Fibroblast of lung (primary cell): ENCODE data around the gene EDEM1. TPM values are rescaled to one million over a fixed set of nuclear protein-coding genes. Genes with fewer than 3 reads are reported as not detected.

Experiments used
- DNase-seq, 2 donors: peaks; one replicate each; pipeline versions ENCODE4 v3.0.0 to v3.0.0-alpha.2; 2010; ENCODE audit warnings: low read depth in 2 of 2
- H2AFZ ChIP-seq: 2 replicates; pipeline ENCODE4 v1.5.1; 2012; ENCODE audit warnings: low read length, control low read depth, inconsistent platforms
- H3K27ac ChIP-seq: 2 replicates; pipeline ENCODE4 v1.5.1; 2011; ENCODE audit warnings: low read length, control low read depth; ENCODE audit not compliant: insufficient read depth
- H3K27me3 ChIP-seq: 2 replicates; pipeline ENCODE4 v1.5.1; 2011; ENCODE audit warnings: mild to moderate bottlenecking, low read length; ENCODE audit not compliant: control insufficient read depth, insufficient read depth
- H3K36me3 ChIP-seq: 2 replicates; pipeline ENCODE4 v1.5.1; 2011; ENCODE audit warnings: low read length; ENCODE audit not compliant: control insufficient read depth, insufficient read depth
- H3K4me1 ChIP-seq: 2 replicates; pipeline ENCODE4 v1.5.1; 2011; ENCODE audit warnings: low read length; ENCODE audit not compliant: control insufficient read depth, insufficient read depth; ENCODE audit errors: extremely low read depth
- H3K4me2 ChIP-seq: 2 replicates; pipeline ENCODE4 v1.5.1; 2011; ENCODE audit warnings: low read length, control low read depth; ENCODE audit not compliant: insufficient read depth; ENCODE audit errors: extremely low read depth
- H3K4me3 ChIP-seq, 4 experiments: fragments of 200-600 bp in 1 of 4; sonication (generic) in 1 of 4; replicated peaks in 1 of 4; 2 replicates each; pipeline ENCODE4 v1.5.1; 2011 to 2016; ENCODE audit warnings: low read length in 4 of 4, low read depth in 3 of 4, mild to moderate bottlenecking in 3 of 4, control low read depth in 2 of 4, inconsistent platforms in 1 of 4, mixed read lengths in 1 of 4; ENCODE audit not compliant: insufficient read depth in 1 of 4; ENCODE audit errors: control extremely low read depth in 1 of 4
- H3K79me2 ChIP-seq: 2 replicates; pipeline ENCODE4 v1.5.1; 2012; ENCODE audit warnings: mild to moderate bottlenecking, low read length, inconsistent platforms; ENCODE audit not compliant: control insufficient read depth, insufficient read depth
- H3K9ac ChIP-seq: 2 replicates; pipeline ENCODE4 v1.5.1; 2011; ENCODE audit warnings: mild to moderate bottlenecking, low read length, control low read depth; ENCODE audit not compliant: insufficient read depth
- H3K9me3 ChIP-seq: 2 replicates; pipeline ENCODE4 v1.5.1; 2012; ENCODE audit warnings: low read depth, low read length; ENCODE audit not compliant: control insufficient read depth, insufficient read depth
- H4K20me1 ChIP-seq: 2 replicates; pipeline ENCODE4 v1.5.1; 2011; ENCODE audit warnings: low read length; ENCODE audit not compliant: control insufficient read depth, insufficient read depth; ENCODE audit errors: extremely low read depth
- EZH2 ChIP-seq: IDR thresholded peaks from 2 replicates; pipeline ENCODE4 v1.5.1; 2012; ENCODE audit warnings: low read length, control low read depth, mild to moderate bottlenecking; ENCODE audit errors: missing control alignments
- polyA plus RNA-seq, 2 donors: library from polyadenylated mRNA; depleted of rRNA in 1 of 2; stranded (reverse) in 1 of 2; unstranded in 1 of 2; fragments of >200 nt; gene quantifications; 2 replicates each; pipeline ENCODE4 v1.2.1, GENCODE V29; 2011 to 2012; ENCODE audit warnings: missing spikeins in 1 of 2
- total RNA-seq: library from RNA; depleted of rRNA; stranded (reverse); fragments of >200 nt; gene quantifications from 2 replicates; pipeline ENCODE4 v1.2.1, GENCODE V29; 2014
- TF ChIP-seq, protein P1 (sequence below), 2 donors: IDR thresholded peaks in 1 of 2; conservative IDR thresholded peaks in 1 of 2; 1 replicate in 1 of 2; 2 replicates in 1 of 2; pipeline ENCODE4 v1.5.1; 2011 to 2012; ENCODE audit warnings: low read length in 2 of 2, control low read depth in 1 of 2, inconsistent platforms in 1 of 2, low read depth in 1 of 2, mild to moderate bottlenecking in 1 of 2

EDEM1 gene
- total and polyA plus RNA-seq, 2 donors (not counting 1 experiment from before 2014, with no cell fraction given): 23.6 to 42.4 TPM

DNA sequence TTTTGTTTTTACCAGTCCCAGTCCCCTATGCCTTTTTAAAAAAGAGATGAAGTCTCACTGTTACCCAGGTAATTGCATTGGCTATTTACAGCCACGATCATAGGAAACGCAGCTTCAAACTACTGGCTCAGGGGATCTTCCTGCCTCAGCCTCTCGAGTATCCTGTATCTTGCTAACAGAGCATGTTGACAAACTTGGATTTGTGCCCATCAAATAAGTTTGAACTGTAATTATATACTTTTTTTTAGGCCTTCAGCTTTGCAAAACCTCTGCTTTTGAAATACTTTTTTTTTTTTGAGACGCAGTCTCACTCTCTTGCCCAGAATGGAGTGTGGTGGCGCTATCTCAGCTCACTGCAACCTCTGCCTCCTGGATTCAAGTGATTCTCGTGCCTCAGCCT is 3.0 kb upstream of the EDEM1 start:
- Histone ChIP-seq H3K4me2 (no peak overlapping the region), H3K9ac (no peak overlapping the region), H3K27me3 (no peaks in the 10 kb centered on the region), H3K4me1 (peaks cover 4% of the 10 kb centered on the region), H3K4me3 (no peak overlapping the region), H2AFZ (no peak overlapping the region), H3K27ac (no peak overlapping the region), H3K9me3 (no peaks in the 10 kb centered on the region), H3K79me2 (peaks cover 15% of the 10 kb centered on the region), H4K20me1 (no peaks in the 10 kb centered on the region), H3K36me3 (no peaks in the 10 kb centered on the region)
- no peak for DNase-seq
- TF ChIP-seq EZH2: no peak
- TF ChIP-seq, protein P1, sequence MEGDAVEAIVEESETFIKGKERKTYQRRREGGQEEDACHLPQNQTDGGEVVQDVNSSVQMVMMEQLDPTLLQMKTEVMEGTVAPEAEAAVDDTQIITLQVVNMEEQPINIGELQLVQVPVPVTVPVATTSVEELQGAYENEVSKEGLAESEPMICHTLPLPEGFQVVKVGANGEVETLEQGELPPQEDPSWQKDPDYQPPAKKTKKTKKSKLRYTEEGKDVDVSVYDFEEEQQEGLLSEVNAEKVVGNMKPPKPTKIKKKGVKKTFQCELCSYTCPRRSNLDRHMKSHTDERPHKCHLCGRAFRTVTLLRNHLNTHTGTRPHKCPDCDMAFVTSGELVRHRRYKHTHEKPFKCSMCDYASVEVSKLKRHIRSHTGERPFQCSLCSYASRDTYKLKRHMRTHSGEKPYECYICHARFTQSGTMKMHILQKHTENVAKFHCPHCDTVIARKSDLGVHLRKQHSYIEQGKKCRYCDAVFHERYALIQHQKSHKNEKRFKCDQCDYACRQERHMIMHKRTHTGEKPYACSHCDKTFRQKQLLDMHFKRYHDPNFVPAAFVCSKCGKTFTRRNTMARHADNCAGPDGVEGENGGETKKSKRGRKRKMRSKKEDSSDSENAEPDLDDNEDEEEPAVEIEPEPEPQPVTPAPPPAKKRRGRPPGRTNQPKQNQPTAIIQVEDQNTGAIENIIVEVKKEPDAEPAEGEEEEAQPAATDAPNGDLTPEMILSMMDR (conservative IDR thresholded peaks at IDR 0.05 in 1 of 2, IDR thresholded peaks at IDR 0.05 in 1 of 2; ENCODE audit: low read depth in 1 of 2, low read length in 2 of 2): no peak

DNA sequence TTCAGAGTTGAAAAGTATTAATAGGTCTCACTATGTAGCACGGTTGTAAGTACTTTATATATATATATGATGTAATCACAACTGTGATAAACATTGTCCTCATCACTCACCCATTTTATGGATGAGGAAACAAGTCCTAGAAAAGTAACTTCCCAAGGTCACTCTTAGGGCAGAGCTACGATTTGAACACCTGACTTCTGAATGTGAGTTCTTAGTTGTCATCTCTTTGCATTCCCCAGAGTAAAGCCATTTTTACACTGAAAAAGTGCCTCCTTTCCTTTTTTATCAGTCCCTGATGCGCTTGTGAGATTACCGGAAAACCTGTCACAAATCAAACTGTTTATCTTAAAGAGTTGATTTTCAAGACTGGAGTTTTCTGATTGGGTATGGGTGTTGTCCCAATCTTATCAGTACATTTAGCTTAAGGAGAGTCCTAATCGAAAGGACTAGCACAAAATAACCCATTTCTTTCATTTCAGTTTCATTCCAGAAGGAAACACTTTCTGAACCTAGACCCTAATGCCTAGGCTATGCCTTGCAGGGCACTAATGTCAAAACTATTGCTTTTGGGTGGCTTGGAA is 2.3 kb upstream of the EDEM1 start:
- peaks cover 22% of the 10 kb centered on the region for H3K79me2 ChIP-seq
- no peaks in the 10 kb centered on the region for H4K20me1 ChIP-seq
- DNase-seq: no peak
- H3K36me3 ChIP-seq: no peaks in the 10 kb centered on the region
- H3K4me1 ChIP-seq: peaks cover 4% of the 10 kb centered on the region
- H3K4me2 ChIP-seq: no peak overlapping the region
- no peak overlapping the region for H3K27ac ChIP-seq
- H3K4me3 ChIP-seq: no peak overlapping the region
- no peaks in the 10 kb centered on the region for H3K9me3 ChIP-seq
- no peaks in the 10 kb centered on the region for H3K27me3 ChIP-seq
- no peak overlapping the region for H2AFZ ChIP-seq
- TF ChIP-seq, protein P1 (conservative IDR thresholded peaks at IDR 0.05 in 1 of 2, IDR thresholded peaks at IDR 0.05 in 1 of 2; ENCODE audit: low read depth in 1 of 2, low read length in 2 of 2): no peak
- TF ChIP-seq EZH2: no peak
- H3K9ac ChIP-seq: no peak overlapping the region

DNA sequence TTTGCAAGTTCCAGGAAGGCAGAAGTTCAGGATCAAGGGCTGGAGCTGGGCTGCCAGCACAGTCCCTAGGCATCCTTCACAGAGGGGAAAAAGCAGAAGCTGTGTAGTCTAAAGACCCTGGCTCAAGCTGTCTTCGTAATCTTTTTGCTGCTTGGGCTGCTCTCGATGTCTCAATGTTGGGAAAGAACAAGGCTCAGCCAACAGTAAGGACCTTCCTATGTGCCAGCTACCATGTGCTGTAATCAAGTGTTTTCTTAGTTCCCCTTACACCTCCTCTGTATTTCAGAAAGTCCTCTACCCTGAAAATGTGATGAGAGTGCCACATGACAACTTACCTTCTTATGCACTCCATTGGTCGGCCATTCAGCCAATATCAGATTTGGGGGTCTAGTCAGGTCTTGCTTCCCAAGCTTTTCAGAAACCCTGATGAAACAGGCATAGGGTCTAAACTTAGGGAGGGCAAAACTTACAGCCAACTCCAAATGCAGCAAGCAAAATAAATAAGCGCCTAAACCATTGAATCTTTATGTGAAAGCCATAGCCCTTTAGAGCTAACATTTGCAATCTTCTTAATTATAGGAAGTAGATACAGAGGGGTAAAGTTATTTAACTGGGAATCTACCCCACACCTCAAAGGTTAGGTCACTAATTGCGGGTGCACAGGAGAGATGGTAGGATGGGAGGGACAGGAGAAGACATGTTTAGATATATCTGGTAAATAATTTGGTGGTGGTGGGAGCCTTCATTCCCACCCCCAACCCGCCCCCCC is 1.2 kb upstream of the EDEM1 start:
- Histone ChIP-seq H3K4me1 (peaks cover 4% of the 10 kb centered on the region), H2AFZ (no peak overlapping the region), H3K79me2 (peaks cover 31% of the 10 kb centered on the region), H4K20me1 (no peaks in the 10 kb centered on the region), H3K4me2 (peak overlapping the region; percentile 47), H3K36me3 (no peaks in the 10 kb centered on the region), H3K9me3 (no peaks in the 10 kb centered on the region), H3K9ac (no peak overlapping the region), H3K4me3 (peak overlapping the region in 2 of 4 experiments; percentile 67 to 86), H3K27me3 (no peaks in the 10 kb centered on the region), H3K27ac (no peak overlapping the region)
- no peak for DNase-seq
- TF ChIP-seq, protein P1 (conservative IDR thresholded peaks at IDR 0.05 in 1 of 2, IDR thresholded peaks at IDR 0.05 in 1 of 2; ENCODE audit: low read depth in 1 of 2, low read length in 2 of 2): no peak
- TF ChIP-seq EZH2: no peak
